HepG2 (cell line): ENCODE data around the gene PPFIA4. TPM values are rescaled to one million over a fixed set of nuclear protein-coding genes. Genes with fewer than 3 reads are reported as not detected.

Experiments
- BRF2 ChIP-seq: sonication (generic); formaldehyde crosslinking; IDR thresholded peaks from 2 replicates; pipeline ENCODE4 v1.8.1; 2022; ENCODE audit warnings: mild to moderate bottlenecking, missing genetic modification reagents
- CENPT ChIP-seq: sonication (generic); formaldehyde crosslinking; IDR thresholded peaks from 2 replicates; pipeline ENCODE4 v1.8.0; 2022; ENCODE audit warnings: low read depth, mild to moderate bottlenecking, moderate library complexity, missing genetic modification reagents
- DBP ChIP-seq: sonication (generic); formaldehyde crosslinking; IDR thresholded peaks from 2 replicates; pipeline ENCODE4 v1.4.0; 2020; ENCODE audit warnings: missing genetic modification reagents; ENCODE audit errors: not compliant biosample characterization
- FOXA1 ChIP-seq, 2 experiments: fragments of 450-650 bp in 1 of 2; sonication (generic) in 1 of 2; formaldehyde crosslinking in 1 of 2; IDR thresholded peaks; 2 replicates each; pipeline versions ENCODE4 v1.4.0 to v1.6.1; 2016 to 2020; ENCODE audit warnings: missing genetic modification reagents in 1 of 2
- HNF4A ChIP-seq: sonication (generic); formaldehyde crosslinking; IDR thresholded peaks from 2 replicates; pipeline ENCODE4 v1.4.0; 2020; ENCODE audit warnings: missing genetic modification reagents
- IKZF4 ChIP-seq: sonication (generic); formaldehyde crosslinking; IDR thresholded peaks from 2 replicates; pipeline ENCODE4 v1.5.1; 2020; ENCODE audit warnings: borderline replicate concordance, mild to moderate bottlenecking, low read depth, missing genetic modification reagents; ENCODE audit errors: not compliant biosample characterization
- IRF2 ChIP-seq: IDR thresholded peaks from 2 replicates; pipeline ENCODE4 v1.6.1; 2018; ENCODE audit warnings: missing genetic modification reagents, missing compliant biosample characterization
- KLF9 ChIP-seq: IDR thresholded peaks from 2 replicates; pipeline ENCODE4 v1.6.1; 2016; ENCODE audit warnings: low read depth
- KMT2A ChIP-seq: sonication (generic); formaldehyde crosslinking; IDR thresholded peaks from 2 replicates; pipeline ENCODE4 v1.4.0; 2020; ENCODE audit warnings: missing genetic modification reagents
- MLLT10 ChIP-seq: sonication (generic); formaldehyde crosslinking; IDR thresholded peaks from 2 replicates; pipeline ENCODE4 v1.4.0; 2020; ENCODE audit warnings: missing genetic modification reagents
- MTF1 ChIP-seq: sonication (generic); formaldehyde crosslinking; IDR thresholded peaks from 2 replicates; pipeline ENCODE4 v1.5.0; 2020; ENCODE audit warnings: missing genetic modification reagents
- NBN ChIP-seq: fragments of 450-650 bp; conservative IDR thresholded peaks from 2 replicates; pipeline ENCODE4 v1.6.1; 2017
- TAF15 ChIP-seq: fragments of 200-400 bp; formaldehyde crosslinking; IDR thresholded peaks from one replicate; pipeline ENCODE4 v1.6.1; 2018; ENCODE audit warnings: mild to moderate bottlenecking, low read depth, low read length; ENCODE audit not compliant: poor library complexity, severe bottlenecking
- TEAD3 ChIP-seq: optimal IDR thresholded peaks from 2 replicates; pipeline ENCODE3; 2016; ENCODE audit warnings: borderline replicate concordance
- THYN1 ChIP-seq: sonication (generic); formaldehyde crosslinking; IDR thresholded peaks from 2 replicates; pipeline ENCODE4 v1.8.1; 2023; ENCODE audit warnings: low read depth, mild to moderate bottlenecking, moderate library complexity, missing genetic modification reagents, borderline replicate concordance
- ZBTB43 ChIP-seq: sonication (generic); formaldehyde crosslinking; conservative IDR thresholded peaks from 2 replicates; pipeline ENCODE4 v1.4.0; 2020; ENCODE audit warnings: missing genetic modification reagents
- ZC3H4 ChIP-seq: sonication (generic); formaldehyde crosslinking; IDR thresholded peaks from 2 replicates; pipeline ENCODE4 v1.4.0; 2020; ENCODE audit warnings: missing genetic modification reagents, borderline replicate concordance
- ZNF180 ChIP-seq: sonication (generic); formaldehyde crosslinking; IDR thresholded peaks from 2 replicates; pipeline ENCODE4 v1.4.0; 2020; ENCODE audit warnings: low read depth, missing genetic modification reagents, borderline replicate concordance
- ZNF260 ChIP-seq: sonication (generic); formaldehyde crosslinking; IDR thresholded peaks from 2 replicates; pipeline ENCODE4 v1.4.0; 2020; ENCODE audit warnings: missing genetic modification reagents, low read depth, mild to moderate bottlenecking, borderline replicate concordance
- ZNF296 ChIP-seq: sonication (generic); formaldehyde crosslinking; conservative IDR thresholded peaks from 2 replicates; pipeline ENCODE4 v1.5.0; 2020; ENCODE audit warnings: mild to moderate bottlenecking, missing genetic modification reagents
- ZNF460 ChIP-seq: sonication (generic); formaldehyde crosslinking; IDR thresholded peaks from 2 replicates; pipeline ENCODE4 v1.5.1; 2020; ENCODE audit warnings: missing genetic modification reagents, mild to moderate bottlenecking, borderline replicate concordance
- ZNF552 ChIP-seq: sonication (generic); formaldehyde crosslinking; IDR thresholded peaks from 2 replicates; pipeline ENCODE4 v1.9.0; 2022; ENCODE audit warnings: missing genetic modification reagents, mild to moderate bottlenecking, borderline replicate concordance
- ZNF562 ChIP-seq: sonication (generic); formaldehyde crosslinking; IDR thresholded peaks from 2 replicates; pipeline ENCODE4 v1.8.0; 2022; ENCODE audit warnings: missing genetic modification reagents, borderline replicate concordance
- ZNF564 ChIP-seq: sonication (generic); formaldehyde crosslinking; IDR thresholded peaks from 2 replicates; pipeline ENCODE4 v1.8.1; 2023; ENCODE audit warnings: mild to moderate bottlenecking, missing genetic modification reagents
- ZNF720 ChIP-seq: sonication (generic); formaldehyde crosslinking; IDR thresholded peaks from 2 replicates; pipeline ENCODE4 v1.4.0; 2020; ENCODE audit warnings: missing genetic modification reagents
- polyA plus RNA-seq, 8 experiments: library from polyadenylated mRNA; depleted of rRNA in 3 of 8; stranded (reverse) in 7 of 8; unstranded in 1 of 8; fragments of >200 nt; fragmentation: Illumina TruSeq in 4 of 8; extraction: Trizol in 4 of 8; gene quantifications; 2 replicates each; pipeline versions ENCODE4 v1.2.1 to v1.2.3, GENCODE V29; 2011 to 2016; ENCODE audit warnings: low read depth in 4 of 8, missing spikeins in 1 of 8, mixed read lengths in 1 of 8; ENCODE audit not compliant: insufficient read depth in 1 of 8
- total RNA-seq, 5 experiments: library from RNA; depleted of rRNA; stranded (reverse); fragments of >200 nt; fragmentation: Illumina TruSeq; extraction: Trizol; gene quantifications; 2 replicates each; pipeline ENCODE4 v1.2.3, GENCODE V29; 2016; ENCODE audit warnings: low read depth in 1 of 5
- TF ChIP-seq, protein P1 (sequence below): IDR thresholded peaks from 2 replicates; pipeline ENCODE4 v1.6.1; 2012; ENCODE audit warnings: inconsistent platforms
- TF ChIP-seq, protein P2 (sequence below): sonication (generic); formaldehyde crosslinking; IDR thresholded peaks from 2 replicates; pipeline ENCODE4 v1.5.0; 2020; ENCODE audit warnings: missing genetic modification reagents
- TF ChIP-seq, protein P3 (sequence below): sonication (generic); formaldehyde crosslinking; IDR thresholded peaks from 2 replicates; pipeline ENCODE4 v1.8.0; 2022; ENCODE audit warnings: missing genetic modification reagents, mild to moderate bottlenecking, borderline replicate concordance

Gene PPFIA4
- total and polyA plus RNA-seq, 2 of the 13 experiments (the other 11 are each of a cell fraction or from before 2014, with no cell fraction given) = 6.4 TPM; not detected in 1

DNA sequence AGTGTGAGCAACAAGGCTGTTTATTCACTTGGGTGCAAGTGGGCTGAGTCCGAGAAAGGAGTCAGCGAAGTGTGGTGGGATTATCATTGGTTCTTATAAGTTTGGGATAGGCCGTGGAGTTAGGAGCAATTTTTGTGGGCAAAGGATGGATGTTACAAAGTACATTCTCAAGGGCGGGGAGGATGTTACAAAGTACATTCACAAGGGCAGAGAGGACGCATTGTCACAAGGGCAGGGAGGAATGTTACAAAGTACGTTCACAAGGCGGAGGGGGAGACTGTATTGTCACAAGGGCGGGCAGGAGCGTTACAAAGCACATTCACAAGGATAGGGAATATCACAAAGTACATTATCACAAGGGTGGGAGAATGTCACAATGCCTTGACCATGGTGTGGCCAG is 24.3 kb upstream of the PPFIA4 start (continued):
- TF ChIP-seq, protein P1, sequence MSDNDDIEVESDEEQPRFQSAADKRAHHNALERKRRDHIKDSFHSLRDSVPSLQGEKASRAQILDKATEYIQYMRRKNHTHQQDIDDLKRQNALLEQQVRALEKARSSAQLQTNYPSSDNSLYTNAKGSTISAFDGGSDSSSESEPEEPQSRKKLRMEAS = 0 out of 2 replicates have a peak, but pooled peaks have one; percentile 20
- TF ChIP-seq ZC3H4 (no peak), NBN (no peak), BRF2 (no peak), THYN1 (CRISPR knock-in tag) (no peak), FOXA1 (IDR thresholded peaks at IDR 0.05) (no peak), FOXA1 (CRISPR knock-in tag; IDR thresholded peaks at IDR 0.05) (0 out of 2 replicates have a peak, but pooled peaks have one; percentile 15), MLLT10 (no peak), KLF9 (CRISPR knock-in tag) (no peak), MTF1 (CRISPR knock-in tag) (no peak), ZNF720 (no peak), DBP (CRISPR knock-in tag) (no peak), ZNF180 (CRISPR knock-in tag) (no peak), ZNF552 (CRISPR knock-in tag) (no peak), ZNF460 (CRISPR knock-in tag) (no peak), IRF2 (CRISPR knock-in tag) (no peak), IKZF4 (CRISPR knock-in tag) (no peak), ZBTB43 (CRISPR knock-in tag) (no peak), ZNF296 (no peak), ZNF260 (CRISPR knock-in tag) (no peak), KMT2A (CRISPR knock-in tag) (no peak), CENPT (CRISPR knock-in tag) (no peak), ZNF562 (CRISPR knock-in tag) (no peak), HNF4A (CRISPR knock-in tag) (peak; percentile 70), ZNF564 (CRISPR knock-in tag) (no peak), TEAD3 (CRISPR knock-in tag) (peak; percentile 77), TAF15 (no peak)
- TF ChIP-seq, protein P2, sequence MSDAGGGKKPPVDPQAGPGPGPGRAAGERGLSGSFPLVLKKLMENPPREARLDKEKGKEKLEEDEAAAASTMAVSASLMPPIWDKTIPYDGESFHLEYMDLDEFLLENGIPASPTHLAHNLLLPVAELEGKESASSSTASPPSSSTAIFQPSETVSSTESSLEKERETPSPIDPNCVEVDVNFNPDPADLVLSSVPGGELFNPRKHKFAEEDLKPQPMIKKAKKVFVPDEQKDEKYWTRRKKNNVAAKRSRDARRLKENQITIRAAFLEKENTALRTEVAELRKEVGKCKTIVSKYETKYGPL (CRISPR knock-in tag) = no peak
- TF ChIP-seq, protein P3, sequence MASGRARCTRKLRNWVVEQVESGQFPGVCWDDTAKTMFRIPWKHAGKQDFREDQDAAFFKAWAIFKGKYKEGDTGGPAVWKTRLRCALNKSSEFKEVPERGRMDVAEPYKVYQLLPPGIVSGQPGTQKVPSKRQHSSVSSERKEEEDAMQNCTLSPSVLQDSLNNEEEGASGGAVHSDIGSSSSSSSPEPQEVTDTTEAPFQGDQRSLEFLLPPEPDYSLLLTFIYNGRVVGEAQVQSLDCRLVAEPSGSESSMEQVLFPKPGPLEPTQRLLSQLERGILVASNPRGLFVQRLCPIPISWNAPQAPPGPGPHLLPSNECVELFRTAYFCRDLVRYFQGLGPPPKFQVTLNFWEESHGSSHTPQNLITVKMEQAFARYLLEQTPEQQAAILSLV = no peak
